B cell (primary cell): Measurements from ENCODE around the gene ZMYM5. TPM values are rescaled to one million over a fixed set of nuclear protein-coding genes. Genes with fewer than 3 reads are reported as not detected.

ENCODE experiments used
- ATAC-seq: fragments of 200-7000 bp; cut with Tn5 transposase; one replicate; pipeline ENCODE4 v1.10.0; 2021; ENCODE audit warnings: low read depth, mild to moderate bottlenecking, moderate number of reproducible peaks, moderate library complexity
- CTCF ChIA-PET: fragments of 350-600 bp; sonication (Branson Sonifier 250); formaldehyde crosslinking; loops from one replicate; lab custom pipeline; 2021; ENCODE audit warnings: antibody characterized with exemption, inconsistent platforms; lab: Charles Lee
- POLR2A ChIA-PET: fragments of 350-600 bp; sonication (Branson Sonifier 250); formaldehyde crosslinking; loops from one replicate; lab custom pipeline; 2021; ENCODE audit warnings: antibody characterized with exemption; lab: Charles Lee
- DNase-seq: peaks from one replicate; pipeline ENCODE4 v3.0.0; 2013
- H2AFZ ChIP-seq: 2 replicates; pipeline ENCODE4 v1.6.1; 2012; ENCODE audit warnings: mild to moderate bottlenecking, low read depth, low read length; ENCODE audit not compliant: insufficient read depth, poor library complexity, severe bottlenecking
- H3K27ac ChIP-seq, 2 donors: 1 replicate in 1 of 2; 2 replicates in 1 of 2; pipeline ENCODE4 v1.5.1; 2012 to 2013; ENCODE audit warnings: low read length in 2 of 2, mild to moderate bottlenecking in 2 of 2, moderate library complexity in 1 of 2
- H3K27me3 ChIP-seq, 4 experiments: fragments of 200-600 bp in 1 of 4; sonication (generic) in 1 of 4; replicated peaks in 1 of 4; 1 replicate in 2 of 4; 2 replicates in 2 of 4; pipeline versions ENCODE4 v1.6.1 to v1.7.0; 2013 to 2016; ENCODE audit warnings: low read length in 3 of 4, mild to moderate bottlenecking in 2 of 4, mixed read lengths in 1 of 4, moderate library complexity in 1 of 4; ENCODE audit not compliant: insufficient read depth in 4 of 4, control insufficient read depth in 3 of 4; ENCODE audit errors: control extremely low read depth in 1 of 4
- H3K36me3 ChIP-seq, 2 experiments: replicated peaks in 1 of 2; 1 replicate in 1 of 2; 2 replicates in 1 of 2; pipeline versions ENCODE4 v1.6.1 to v1.7.1; 2013; ENCODE audit warnings: low read length in 1 of 2; ENCODE audit not compliant: insufficient read depth in 2 of 2, control insufficient read depth in 1 of 2; ENCODE audit errors: control extremely low read depth in 1 of 2, extremely low read depth in 1 of 2
- H3K4me1 ChIP-seq, 2 donors: fragments of 200-600 bp in 1 of 2; sonication (generic) in 1 of 2; 1 replicate in 1 of 2; 2 replicates in 1 of 2; pipeline versions ENCODE4 v1.5.1 to v1.6.1; 2013 to 2017; ENCODE audit warnings: low read length in 2 of 2; ENCODE audit not compliant: control insufficient read depth in 2 of 2, insufficient read depth in 2 of 2
- H3K4me2 ChIP-seq: replicated peaks from 2 replicates; pipeline ENCODE3; 2012; ENCODE audit warnings: mild to moderate bottlenecking, low read depth, low read length; ENCODE audit not compliant: poor library complexity, severe bottlenecking
- H3K4me3 ChIP-seq, 5 experiments: fragments of 200-600 bp in 1 of 5; sonication (generic) in 1 of 5; 1 replicate in 3 of 5; 2 replicates in 2 of 5; pipeline versions ENCODE4 v1.5.1 to v1.7.0; 2011 to 2016; ENCODE audit warnings: low read length in 4 of 5, mild to moderate bottlenecking in 4 of 5, low read depth in 2 of 5, control low read depth in 1 of 5, moderate library complexity in 1 of 5; ENCODE audit not compliant: insufficient read depth in 1 of 5; ENCODE audit errors: control extremely low read depth in 1 of 5, extremely low read depth in 1 of 5
- H3K79me2 ChIP-seq: fragments of 200-600 bp; sonication (generic); one replicate; pipeline ENCODE4 v1.6.0; 2016; ENCODE audit warnings: low read length; ENCODE audit not compliant: control insufficient read depth, insufficient read depth
- H3K9ac ChIP-seq: fragments of 200-600 bp; sonication (generic); 2 replicates; pipeline ENCODE4 v1.6.1; 2017; ENCODE audit warnings: mild to moderate bottlenecking, low read length, moderate library complexity
- H3K9me3 ChIP-seq, 3 donors: one replicate each; pipeline versions ENCODE4 v1.6.1 to v1.7.1; 2013; ENCODE audit warnings: low read length in 2 of 3; ENCODE audit not compliant: control insufficient read depth in 2 of 3, insufficient read depth in 1 of 3; ENCODE audit errors: control extremely low read depth in 1 of 3
- H4K20me1 ChIP-seq: 2 replicates; pipeline ENCODE4 v1.6.0; 2012; ENCODE audit warnings: mild to moderate bottlenecking, low read length; ENCODE audit not compliant: insufficient read depth, control insufficient read depth, poor library complexity, severe bottlenecking
- H3K27ac Mint-ChIP-seq: one replicate; pipeline ENCODE4 v1.8.0; 2021; ENCODE audit warnings: mixed read lengths
- H3K27me3 Mint-ChIP-seq: one replicate; pipeline ENCODE4 v1.8.0; 2021; ENCODE audit warnings: mixed read lengths
- H3K4me1 Mint-ChIP-seq: one replicate; pipeline ENCODE4 v1.8.0; 2021; ENCODE audit warnings: mixed read lengths
- H3K4me3 Mint-ChIP-seq: one replicate; pipeline ENCODE4 v1.8.0; 2021; ENCODE audit warnings: mixed read lengths
- H3K9me3 Mint-ChIP-seq: one replicate; pipeline ENCODE4 v1.8.0; 2022; ENCODE audit warnings: mixed read lengths; ENCODE audit not compliant: insufficient read depth
- CTCF ChIP-seq: fragments of 200-600 bp; IDR thresholded peaks from one replicate; pipeline ENCODE4 v1.8.0; 2022; ENCODE audit warnings: antibody characterized with exemption, mild to moderate bottlenecking
- EZH2 ChIP-seq: IDR thresholded peaks from 2 replicates; pipeline ENCODE4 v1.6.1; 2012; ENCODE audit warnings: borderline replicate concordance, low read depth, mild to moderate bottlenecking, moderate library complexity, low read length; ENCODE audit not compliant: insufficient read depth, poor library complexity, severe bottlenecking
- WGBS: methylation state at CpG from one replicate; pipeline ENCODE4 v1.1.5; 2013; ENCODE audit warnings: missing lambda C conversion rate; ENCODE audit not compliant: insufficient coverage; 5-methylcytosine and 5-hydroxymethylcytosine counted together
- intact Hi-C: fragments of 100-400 bp; cut with micrococcal nuclease; formaldehyde crosslinking; loops from one replicate; pipeline ENCODE4 v1.10.0; 2022
- polyA plus RNA-seq: library from polyadenylated mRNA; depleted of rRNA; stranded (reverse); fragments of >200 nt; gene quantifications from 2 replicates; pipeline ENCODE4 v1.2.3, GENCODE V29; 2012
- total RNA-seq, 2 donors: library from RNA; stranded (reverse); fragments of 120-200 nt in 1 of 2; gene quantifications; 1 replicate in 1 of 2; 2 replicates in 1 of 2; pipeline versions ENCODE4 v1.2.3 to v1.2.4, GENCODE V29; 2013 to 2022

The ZMYM5 gene
- total and polyA plus RNA-seq, 2 donors (not counting 1 experiment from before 2014, with no cell fraction given): 14.3 to 23.0 TPM

- no peak overlapping the region for H3K9ac ChIP-seq
- no peaks in the 10 kb centered on the region for H3K4me1 ChIP-seq
- DNase-seq (no peak), ATAC-seq (no peak)
- WGBS: 90% methylated on average over 2 of the region's 3 CpGs
- no peaks in the 10 kb centered on the region for H3K36me3 ChIP-seq
- Mint-ChIP-seq H3K27me3 (no peaks in the 10 kb centered on the region), H3K27ac (no peak overlapping the region), H3K4me1 (no peaks in the 10 kb centered on the region), H3K9me3 (peaks cover 3% of the 10 kb centered on the region), H3K4me3 (no peak overlapping the region)
- no peak overlapping the region for H3K4me2 ChIP-seq
- CTCF ChIA-PET: interaction anchor here (0.7 kb wide), 1 partner anchor 897 kb away, joined by 3 read pairs; no protein-coding TSS in a partner anchor
- intact Hi-C loops: no loop called here
- peaks cover 0 to 8% (median 0%) of the 10 kb centered on the region in 3 donors for H3K9me3 ChIP-seq
- POLR2A ChIA-PET: no interaction called here
- H2AFZ ChIP-seq: no peak overlapping the region
- H3K4me3 ChIP-seq: no peak overlapping the region
- H3K27me3 ChIP-seq: no peaks in the 10 kb centered on the region
- no peak for TF ChIP-seq EZH2
- H4K20me1 ChIP-seq: no peaks in the 10 kb centered on the region
- H3K79me2 ChIP-seq: no peaks in the 10 kb centered on the region
- H3K27ac ChIP-seq: no peak overlapping the region
Observed at GRCh38 chr13:19882231-19882630, 18.8 kb upstream of the ZMYM5 start.

- no peaks in the 10 kb centered on the region for H3K27me3 Mint-ChIP-seq
- Histone ChIP-seq H3K4me3 (no peak overlapping the region), H3K36me3 (no peaks in the 10 kb centered on the region), H3K9me3 (peaks cover 0 to 8% (median 0%) of the 10 kb centered on the region in 3 donors), H3K27ac (no peak overlapping the region), H4K20me1 (no peaks in the 10 kb centered on the region), H3K79me2 (no peaks in the 10 kb centered on the region), H3K27me3 (no peaks in the 10 kb centered on the region), H2AFZ (no peak overlapping the region), H3K9ac (no peak overlapping the region), H3K4me2 (no peak overlapping the region), H3K4me1 (no peaks in the 10 kb centered on the region)
- intact Hi-C loops: no loop called here
- ChIA-PET POLR2A (no interaction called here), CTCF (interaction anchor here (0.7 kb wide), 1 partner anchor 897 kb away, joined by 3 read pairs; no protein-coding TSS in a partner anchor)
- ATAC-seq (no peak), DNase-seq (no peak)
- 95% methylated on average over 4 of the region's 7 CpGs for WGBS
- TF ChIP-seq EZH2 (no peak), CTCF (no peak)
- peaks cover 3% of the 10 kb centered on the region for H3K9me3 Mint-ChIP-seq
- no peak overlapping the region for H3K27ac Mint-ChIP-seq
- no peaks in the 10 kb centered on the region for H3K4me1 Mint-ChIP-seq
- no peak overlapping the region for H3K4me3 Mint-ChIP-seq
Observed at GRCh38 chr13:19881641-19882040, 18.2 kb upstream of the ZMYM5 start.
